ENCODE results near the gene TOP3B. TPM values are rescaled to one million over a fixed set of nuclear protein-coding genes. Genes with fewer than 3 reads are reported as not detected.

The TOP3B gene
- total and polyA plus RNA-seq, 4 donors = 6.0 to 26.9 (median 8.8) TPM

DNA sequence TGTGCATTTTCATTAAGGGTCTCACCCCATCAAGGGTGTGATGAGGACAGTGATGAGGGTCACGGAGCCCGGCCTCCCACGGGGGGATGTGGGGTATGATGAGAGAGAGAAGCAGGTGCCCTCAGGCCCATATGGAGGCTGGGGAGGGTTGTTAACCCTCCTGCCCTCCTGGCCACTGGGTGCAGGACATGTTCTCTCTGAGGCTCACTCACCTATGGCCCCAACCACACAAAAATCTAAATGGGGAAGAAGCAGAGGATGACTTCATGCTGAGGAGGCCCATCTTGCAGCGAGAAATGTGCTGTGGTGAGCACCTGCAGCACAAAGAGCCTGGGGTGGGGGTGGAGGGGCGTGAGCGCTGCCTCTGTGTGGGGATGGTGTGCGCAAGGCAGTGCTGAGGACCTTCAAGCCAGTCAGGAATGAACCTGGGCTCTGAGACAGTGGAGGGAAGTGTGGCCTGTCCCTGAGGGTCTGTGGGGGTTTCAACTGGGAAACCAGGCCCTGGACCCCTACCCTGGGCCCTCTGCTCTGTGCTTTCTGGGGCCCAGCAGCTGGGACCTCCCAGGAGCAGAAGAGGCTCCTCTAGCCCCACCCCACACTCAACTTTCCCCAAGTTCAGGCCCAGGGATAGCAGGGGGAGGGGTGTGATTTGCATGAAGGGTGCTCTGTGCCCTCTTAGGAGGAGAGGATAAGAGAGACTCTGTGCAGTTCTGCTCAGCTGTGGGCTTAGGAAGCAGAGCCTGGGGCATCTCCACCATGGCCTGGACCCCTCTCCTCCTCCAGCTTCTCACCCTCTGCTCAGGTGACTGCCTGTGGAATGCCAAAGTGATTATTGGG lies 43.0 kb upstream of the TOP3B start:
- Histone ChIP-seq H3K9ac (ENCODE audit: low read depth in 1 of 2, low read length in 2 of 2) (no peak overlapping the region), H3K4me3 (ENCODE audit: low read depth in 1 of 3, low read length in 3 of 3) (no peak overlapping the region), H3K9me3 (ENCODE audit: control insufficient read depth in 4 of 4, low read length in 3 of 4) (no peaks in the 10 kb centered on the region), H3K4me1 (ENCODE audit: control insufficient read depth in 4 of 4, insufficient read depth in 4 of 4, low read length in 3 of 4) (no peaks in the 10 kb centered on the region), H3K36me3 (ENCODE audit: control insufficient read depth in 4 of 4, insufficient read depth in 3 of 4, low read depth in 1 of 4, low read length in 3 of 4) (no peaks in the 10 kb centered on the region), H3K27ac (ENCODE audit: low read depth in 1 of 2, low read length in 2 of 2) (no peak overlapping the region), H3K27me3 (ENCODE audit: control insufficient read depth in 4 of 4, insufficient read depth in 4 of 4, low read length in 3 of 4) (no peaks in the 10 kb centered on the region)
- no peak for TF ChIP-seq EGR1 (IDR thresholded peaks at IDR 0.05; ENCODE audit: low read depth in 2 of 2)
- TF ChIP-seq, protein P1, sequence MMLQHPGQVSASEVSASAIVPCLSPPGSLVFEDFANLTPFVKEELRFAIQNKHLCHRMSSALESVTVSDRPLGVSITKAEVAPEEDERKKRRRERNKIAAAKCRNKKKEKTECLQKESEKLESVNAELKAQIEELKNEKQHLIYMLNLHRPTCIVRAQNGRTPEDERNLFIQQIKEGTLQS (IDR thresholded peaks at IDR 0.05) = no peak
- TF ChIP-seq, protein P2, sequence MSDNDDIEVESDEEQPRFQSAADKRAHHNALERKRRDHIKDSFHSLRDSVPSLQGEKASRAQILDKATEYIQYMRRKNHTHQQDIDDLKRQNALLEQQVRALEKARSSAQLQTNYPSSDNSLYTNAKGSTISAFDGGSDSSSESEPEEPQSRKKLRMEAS (IDR thresholded peaks at IDR 0.05) = no peak
- TF ChIP-seq, protein P3, sequence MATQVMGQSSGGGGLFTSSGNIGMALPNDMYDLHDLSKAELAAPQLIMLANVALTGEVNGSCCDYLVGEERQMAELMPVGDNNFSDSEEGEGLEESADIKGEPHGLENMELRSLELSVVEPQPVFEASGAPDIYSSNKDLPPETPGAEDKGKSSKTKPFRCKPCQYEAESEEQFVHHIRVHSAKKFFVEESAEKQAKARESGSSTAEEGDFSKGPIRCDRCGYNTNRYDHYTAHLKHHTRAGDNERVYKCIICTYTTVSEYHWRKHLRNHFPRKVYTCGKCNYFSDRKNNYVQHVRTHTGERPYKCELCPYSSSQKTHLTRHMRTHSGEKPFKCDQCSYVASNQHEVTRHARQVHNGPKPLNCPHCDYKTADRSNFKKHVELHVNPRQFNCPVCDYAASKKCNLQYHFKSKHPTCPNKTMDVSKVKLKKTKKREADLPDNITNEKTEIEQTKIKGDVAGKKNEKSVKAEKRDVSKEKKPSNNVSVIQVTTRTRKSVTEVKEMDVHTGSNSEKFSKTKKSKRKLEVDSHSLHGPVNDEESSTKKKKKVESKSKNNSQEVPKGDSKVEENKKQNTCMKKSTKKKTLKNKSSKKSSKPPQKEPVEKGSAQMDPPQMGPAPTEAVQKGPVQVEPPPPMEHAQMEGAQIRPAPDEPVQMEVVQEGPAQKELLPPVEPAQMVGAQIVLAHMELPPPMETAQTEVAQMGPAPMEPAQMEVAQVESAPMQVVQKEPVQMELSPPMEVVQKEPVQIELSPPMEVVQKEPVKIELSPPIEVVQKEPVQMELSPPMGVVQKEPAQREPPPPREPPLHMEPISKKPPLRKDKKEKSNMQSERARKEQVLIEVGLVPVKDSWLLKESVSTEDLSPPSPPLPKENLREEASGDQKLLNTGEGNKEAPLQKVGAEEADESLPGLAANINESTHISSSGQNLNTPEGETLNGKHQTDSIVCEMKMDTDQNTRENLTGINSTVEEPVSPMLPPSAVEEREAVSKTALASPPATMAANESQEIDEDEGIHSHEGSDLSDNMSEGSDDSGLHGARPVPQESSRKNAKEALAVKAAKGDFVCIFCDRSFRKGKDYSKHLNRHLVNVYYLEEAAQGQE (IDR thresholded peaks at IDR 0.05) = no peak
- no peak for TF ChIP-seq NR2F2 (IDR thresholded peaks at IDR 0.05)
- no peak for TF ChIP-seq HNF4G (IDR thresholded peaks at IDR 0.05)
- no peak for TF ChIP-seq TAF1 (conservative IDR thresholded peaks at IDR 0.05)
- no peak for TF ChIP-seq HNF4A (conservative IDR thresholded peaks at IDR 0.05)
- no peak for TF ChIP-seq JUND (IDR thresholded peaks at IDR 0.05)
- no peak for TF ChIP-seq RAD21 (IDR thresholded peaks at IDR 0.05)
- no peak for TF ChIP-seq FOXA1 (IDR thresholded peaks at IDR 0.05)
- TF ChIP-seq, protein P4, sequence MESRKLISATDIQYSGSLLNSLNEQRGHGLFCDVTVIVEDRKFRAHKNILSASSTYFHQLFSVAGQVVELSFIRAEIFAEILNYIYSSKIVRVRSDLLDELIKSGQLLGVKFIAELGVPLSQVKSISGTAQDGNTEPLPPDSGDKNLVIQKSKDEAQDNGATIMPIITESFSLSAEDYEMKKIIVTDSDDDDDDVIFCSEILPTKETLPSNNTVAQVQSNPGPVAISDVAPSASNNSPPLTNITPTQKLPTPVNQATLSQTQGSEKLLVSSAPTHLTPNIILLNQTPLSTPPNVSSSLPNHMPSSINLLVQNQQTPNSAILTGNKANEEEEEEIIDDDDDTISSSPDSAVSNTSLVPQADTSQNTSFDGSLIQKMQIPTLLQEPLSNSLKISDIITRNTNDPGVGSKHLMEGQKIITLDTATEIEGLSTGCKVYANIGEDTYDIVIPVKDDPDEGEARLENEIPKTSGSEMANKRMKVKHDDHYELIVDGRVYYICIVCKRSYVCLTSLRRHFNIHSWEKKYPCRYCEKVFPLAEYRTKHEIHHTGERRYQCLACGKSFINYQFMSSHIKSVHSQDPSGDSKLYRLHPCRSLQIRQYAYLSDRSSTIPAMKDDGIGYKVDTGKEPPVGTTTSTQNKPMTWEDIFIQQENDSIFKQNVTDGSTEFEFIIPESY (IDR thresholded peaks at IDR 0.05) = no peak
- no peak for TF ChIP-seq RXRA (IDR thresholded peaks at IDR 0.05)
- no peak for TF ChIP-seq YY1 (IDR thresholded peaks at IDR 0.05)
- TF ChIP-seq, protein P5, sequence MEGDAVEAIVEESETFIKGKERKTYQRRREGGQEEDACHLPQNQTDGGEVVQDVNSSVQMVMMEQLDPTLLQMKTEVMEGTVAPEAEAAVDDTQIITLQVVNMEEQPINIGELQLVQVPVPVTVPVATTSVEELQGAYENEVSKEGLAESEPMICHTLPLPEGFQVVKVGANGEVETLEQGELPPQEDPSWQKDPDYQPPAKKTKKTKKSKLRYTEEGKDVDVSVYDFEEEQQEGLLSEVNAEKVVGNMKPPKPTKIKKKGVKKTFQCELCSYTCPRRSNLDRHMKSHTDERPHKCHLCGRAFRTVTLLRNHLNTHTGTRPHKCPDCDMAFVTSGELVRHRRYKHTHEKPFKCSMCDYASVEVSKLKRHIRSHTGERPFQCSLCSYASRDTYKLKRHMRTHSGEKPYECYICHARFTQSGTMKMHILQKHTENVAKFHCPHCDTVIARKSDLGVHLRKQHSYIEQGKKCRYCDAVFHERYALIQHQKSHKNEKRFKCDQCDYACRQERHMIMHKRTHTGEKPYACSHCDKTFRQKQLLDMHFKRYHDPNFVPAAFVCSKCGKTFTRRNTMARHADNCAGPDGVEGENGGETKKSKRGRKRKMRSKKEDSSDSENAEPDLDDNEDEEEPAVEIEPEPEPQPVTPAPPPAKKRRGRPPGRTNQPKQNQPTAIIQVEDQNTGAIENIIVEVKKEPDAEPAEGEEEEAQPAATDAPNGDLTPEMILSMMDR (IDR thresholded peaks at IDR 0.05; ENCODE audit: low read depth, low read length, missing input control) = no peak
- TF ChIP-seq FOXA2 (IDR thresholded peaks at IDR 0.05) = no peak
- no peak for TF ChIP-seq SP1 (IDR thresholded peaks at IDR 0.05)
- no peak for TF ChIP-seq GABPA (IDR thresholded peaks at IDR 0.05 in 1 of 2, conservative IDR thresholded peaks at IDR 0.05 in 1 of 2)
- 89% methylated on average over 7 of the region's 7 CpGs for WGBS
- no peak for DNase-seq (ENCODE audit: low spot score)

Measured in liver (tissue), 9 donors.